HG02884 (cell line): ENCODE results near the gene CEP68.
"Not testable (repeated sequence)": the region's sequence is repeated elsewhere in the genome, so short reads cannot be mapped to it uniquely, and the experiment has no call there.

Experiments used
- ATAC-seq: cut with Tn5 transposase; IDR thresholded peaks from one replicate; pipeline ENCODE4 v1.9.1; 2021; ENCODE audit warnings: mild to moderate bottlenecking, moderate library complexity; ENCODE audit not compliant: unreplicated experiment

The CEP68 gene, protein sequence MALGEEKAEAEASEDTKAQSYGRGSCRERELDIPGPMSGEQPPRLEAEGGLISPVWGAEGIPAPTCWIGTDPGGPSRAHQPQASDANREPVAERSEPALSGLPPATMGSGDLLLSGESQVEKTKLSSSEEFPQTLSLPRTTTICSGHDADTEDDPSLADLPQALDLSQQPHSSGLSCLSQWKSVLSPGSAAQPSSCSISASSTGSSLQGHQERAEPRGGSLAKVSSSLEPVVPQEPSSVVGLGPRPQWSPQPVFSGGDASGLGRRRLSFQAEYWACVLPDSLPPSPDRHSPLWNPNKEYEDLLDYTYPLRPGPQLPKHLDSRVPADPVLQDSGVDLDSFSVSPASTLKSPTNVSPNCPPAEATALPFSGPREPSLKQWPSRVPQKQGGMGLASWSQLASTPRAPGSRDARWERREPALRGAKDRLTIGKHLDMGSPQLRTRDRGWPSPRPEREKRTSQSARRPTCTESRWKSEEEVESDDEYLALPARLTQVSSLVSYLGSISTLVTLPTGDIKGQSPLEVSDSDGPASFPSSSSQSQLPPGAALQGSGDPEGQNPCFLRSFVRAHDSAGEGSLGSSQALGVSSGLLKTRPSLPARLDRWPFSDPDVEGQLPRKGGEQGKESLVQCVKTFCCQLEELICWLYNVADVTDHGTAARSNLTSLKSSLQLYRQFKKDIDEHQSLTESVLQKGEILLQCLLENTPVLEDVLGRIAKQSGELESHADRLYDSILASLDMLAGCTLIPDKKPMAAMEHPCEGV

DNA sequence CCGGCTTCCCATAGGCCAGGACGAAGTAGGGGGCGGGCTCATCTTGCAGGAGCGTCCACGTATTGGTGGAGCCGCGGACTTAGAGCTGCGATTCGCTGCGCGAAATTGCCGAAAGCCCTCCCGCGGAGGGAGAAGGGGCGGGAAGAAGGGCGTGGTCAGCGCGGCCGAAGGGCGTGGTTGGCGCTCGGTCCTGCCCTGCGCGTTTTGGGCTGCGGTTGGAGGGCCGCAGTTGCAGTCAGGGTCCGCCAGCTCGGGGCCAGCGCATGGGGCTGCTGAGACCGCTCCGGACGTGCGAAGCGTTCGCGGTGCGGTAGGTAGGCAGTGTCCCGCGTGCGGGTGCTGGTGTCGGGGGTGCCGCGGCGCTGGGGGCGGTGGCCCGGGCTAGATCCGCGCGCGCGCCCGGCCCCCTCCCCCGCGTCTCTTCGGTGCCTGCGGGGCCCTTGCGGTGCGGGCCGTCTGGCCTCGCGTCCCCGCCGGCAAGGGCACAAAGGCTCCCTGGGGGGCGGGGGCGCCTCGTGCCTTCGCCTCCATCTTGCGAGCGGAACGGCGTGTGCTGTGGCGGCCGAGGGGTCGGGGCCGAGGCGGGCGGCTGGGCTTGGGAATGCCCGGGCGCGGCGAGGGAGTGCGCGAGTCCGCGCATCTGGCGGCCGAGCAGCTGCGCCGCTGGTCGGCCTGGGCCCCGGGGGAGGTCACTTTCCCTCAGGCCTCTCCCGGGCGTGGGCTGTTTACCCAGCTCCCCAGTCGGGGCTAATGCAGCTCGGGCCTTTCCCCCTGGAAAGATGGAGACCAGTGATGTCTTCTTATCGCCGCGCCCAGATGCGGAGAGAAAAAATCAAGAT is at the start of gene CEP68:
Gene CEP68 (plus strand): TSS at position 202 of the 839 bp plus-strand sequence. CDS start 13,029 bp downstream, outside the sequence.
- ATAC-seq: peak; percentile 81

DNA sequence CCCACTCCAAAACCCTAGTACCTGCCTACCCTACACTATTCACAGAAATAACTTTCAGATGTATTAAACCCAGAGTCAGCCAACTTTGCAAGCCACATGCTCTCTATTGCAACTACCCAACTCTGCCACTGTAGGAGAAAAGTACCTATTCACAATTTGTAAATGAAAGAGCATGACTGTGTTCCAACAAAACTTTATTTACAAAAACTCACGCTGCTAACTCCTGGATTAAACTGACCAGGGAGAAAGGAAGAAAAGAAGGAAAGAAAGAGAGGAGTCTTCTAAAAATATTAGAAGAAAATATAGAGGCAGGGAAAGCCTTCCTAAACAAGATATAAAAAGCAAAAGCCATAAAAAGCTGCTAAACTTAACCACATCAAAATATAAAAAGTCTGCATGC is 42.4 kb upstream of the CEP68 start:
- no peak for ATAC-seq

DNA sequence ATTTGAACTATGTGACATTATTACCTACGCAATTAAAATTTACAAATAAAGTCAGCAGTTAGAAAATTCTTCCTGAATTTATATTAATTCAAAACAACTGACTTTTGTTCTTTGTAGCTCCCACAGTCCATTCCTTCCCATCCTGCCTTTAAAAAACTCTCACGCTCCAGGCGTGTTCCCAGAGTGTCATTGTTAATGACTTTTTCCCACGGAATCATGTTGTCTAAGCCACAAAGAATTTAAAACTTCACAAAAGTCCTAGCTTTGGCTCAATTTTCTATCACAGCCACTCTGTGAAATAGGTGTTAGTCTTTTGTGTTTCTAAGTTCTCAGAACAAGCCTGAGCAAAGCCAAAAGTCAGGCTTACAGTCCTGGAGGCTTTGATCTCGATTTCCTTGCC is 40.5 kb upstream of the CEP68 start:
- ATAC-seq: no peak

DNA sequence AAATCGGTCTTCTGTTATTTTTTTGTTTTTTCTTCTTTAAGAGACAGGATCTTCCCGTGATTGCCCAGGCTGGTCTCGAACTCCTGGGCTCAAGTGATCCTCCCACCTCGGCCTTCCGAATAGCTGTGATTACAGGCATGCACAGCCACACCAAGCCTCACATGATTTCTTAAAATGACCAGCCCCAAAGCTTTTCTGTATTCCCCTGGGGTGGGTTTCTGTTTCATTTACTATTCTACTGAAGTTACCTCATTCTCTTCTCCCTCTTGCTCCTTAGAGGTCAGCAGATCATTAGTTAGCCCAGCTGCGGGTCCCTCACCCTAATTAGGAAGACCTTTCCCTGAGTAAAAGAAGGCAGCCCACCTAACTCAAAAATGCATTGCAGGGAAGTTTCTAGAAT is 39.4 kb upstream of the CEP68 start:
- no peak for ATAC-seq

DNA sequence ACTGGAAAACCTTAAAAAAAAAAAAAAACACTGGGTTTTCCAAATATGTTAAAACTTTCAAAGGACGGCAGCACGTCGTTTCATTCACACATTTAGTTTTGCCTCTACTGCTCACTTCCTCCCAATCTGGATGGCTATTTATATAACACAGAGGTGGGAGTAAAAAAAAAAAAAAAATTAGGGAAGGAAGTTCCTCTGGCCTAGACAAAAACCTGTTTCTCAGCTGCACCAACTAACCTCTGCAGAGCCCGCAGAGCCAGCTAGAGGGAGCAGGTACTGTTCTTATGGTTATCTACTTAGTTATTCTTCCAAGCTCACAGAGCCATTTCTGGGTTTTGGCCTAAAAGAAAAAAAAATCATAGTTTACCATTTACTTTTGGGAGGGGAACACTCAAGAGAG is 38.9 kb upstream of the CEP68 start:
- ATAC-seq: no peak

DNA sequence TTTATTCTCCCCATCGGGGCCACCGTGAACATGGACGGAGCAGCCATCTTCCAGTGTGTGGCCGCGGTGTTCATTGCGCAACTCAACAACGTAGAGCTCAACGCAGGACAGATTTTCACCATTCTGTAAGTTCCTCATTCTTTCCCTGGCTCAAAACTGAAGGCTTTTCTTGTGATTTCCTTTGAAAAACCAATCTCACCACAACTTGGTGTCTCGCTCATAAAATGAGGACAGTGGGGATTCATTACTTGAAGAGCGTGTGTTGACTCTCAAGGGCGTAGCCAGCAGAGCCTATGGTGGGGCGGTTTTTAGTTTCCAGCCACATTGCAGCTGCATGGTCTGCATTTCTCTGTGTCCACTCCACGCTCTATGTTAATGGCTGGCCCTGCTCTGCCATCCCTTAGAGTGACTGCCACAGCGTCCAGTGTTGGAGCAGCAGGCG is 38.1 kb upstream of the CEP68 start:
- no peak for ATAC-seq

DNA sequence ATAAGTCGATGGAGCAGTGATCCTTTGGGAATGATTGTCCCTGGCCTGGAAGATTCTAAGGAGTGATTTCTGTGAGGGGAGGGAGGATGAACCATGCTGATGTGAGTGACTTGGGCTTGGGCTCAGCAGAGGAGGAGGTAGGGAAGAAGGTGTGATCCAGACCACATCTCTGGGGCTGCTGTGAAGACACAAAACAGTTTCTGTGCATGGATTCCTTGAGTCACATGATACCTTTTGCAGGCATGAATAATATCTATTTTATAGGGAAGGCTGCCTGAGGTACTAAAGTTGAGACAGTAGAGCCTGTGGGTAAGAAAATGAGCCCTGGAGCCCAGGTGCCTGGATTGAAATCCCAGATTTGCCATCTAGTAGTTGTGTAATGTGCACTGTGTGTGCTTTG is 37.2 kb upstream of the CEP68 start:
- no peak for ATAC-seq

DNA sequence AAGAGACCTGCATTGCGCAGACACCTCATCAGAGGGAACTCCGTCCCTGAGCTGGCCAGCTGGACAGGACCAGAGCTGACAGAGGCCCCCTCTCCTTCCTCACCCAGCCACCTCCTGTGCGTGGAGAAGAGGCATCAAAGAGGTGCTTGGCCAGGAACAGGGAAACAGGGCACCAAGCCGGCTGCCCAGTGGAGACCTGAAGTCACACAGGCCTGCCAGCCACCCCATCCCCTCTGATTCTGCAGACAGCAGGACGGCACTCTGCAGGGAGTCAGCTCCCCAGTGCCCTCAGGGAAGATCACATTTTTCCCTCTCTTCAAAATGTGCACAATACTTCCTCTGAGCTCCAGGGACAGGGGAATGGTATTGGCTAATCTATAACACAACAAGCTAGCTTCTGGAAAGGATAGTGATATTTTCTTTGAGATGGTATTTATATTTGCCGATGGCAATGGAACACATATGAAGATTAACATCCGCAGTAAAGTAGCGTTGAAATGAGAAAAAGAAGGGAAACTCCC is 36.5 kb upstream of the CEP68 start:
- no peak for ATAC-seq

DNA sequence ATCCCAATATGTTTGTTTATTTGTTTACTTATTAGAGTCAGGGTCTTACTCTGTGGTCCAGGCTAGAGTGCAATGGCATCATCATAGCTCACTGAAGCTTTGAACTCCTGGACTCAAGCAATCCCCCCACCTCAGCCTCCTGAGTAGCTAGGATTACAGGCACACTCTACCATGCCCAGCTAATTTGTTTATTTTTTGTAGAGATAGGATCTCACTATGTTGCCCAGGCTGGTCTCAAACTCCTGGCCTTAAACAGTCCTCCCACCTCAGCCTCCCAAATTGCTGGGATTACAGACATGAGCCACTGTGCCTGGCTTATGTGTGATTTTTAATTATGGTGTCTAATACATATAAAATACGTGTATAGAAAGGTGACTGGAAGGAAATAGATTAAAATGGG is 36.0 kb upstream of the CEP68 start:
- not testable (repeated sequence) for ATAC-seq

DNA sequence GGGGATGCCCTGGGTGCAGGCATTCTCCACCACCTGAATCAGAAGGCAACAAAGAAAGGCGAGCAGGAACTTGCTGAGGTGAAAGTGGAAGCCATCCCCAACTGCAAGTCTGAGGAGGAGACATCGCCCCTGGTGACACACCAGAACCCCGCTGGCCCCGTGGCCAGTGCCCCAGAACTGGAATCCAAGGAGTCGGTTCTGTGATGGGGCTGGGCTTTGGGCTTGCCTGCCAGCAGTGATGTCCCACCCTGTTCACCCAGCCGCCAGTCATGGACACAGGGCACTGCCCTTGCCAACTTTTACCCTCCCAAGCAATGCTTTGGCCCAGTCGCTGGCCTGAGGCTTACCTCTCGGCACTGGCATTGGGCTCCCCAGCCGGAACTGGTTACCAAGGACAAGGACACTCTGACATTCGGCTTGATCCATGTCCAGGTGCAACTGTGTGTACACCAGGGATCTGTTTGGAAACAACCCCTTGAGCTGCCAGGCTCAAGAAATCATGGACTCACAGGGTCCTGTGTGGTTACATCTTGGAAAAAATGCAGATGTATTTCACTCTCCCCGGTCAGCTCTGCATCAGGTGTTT is 35.2 kb upstream of the CEP68 start:
- no peak for ATAC-seq

DNA sequence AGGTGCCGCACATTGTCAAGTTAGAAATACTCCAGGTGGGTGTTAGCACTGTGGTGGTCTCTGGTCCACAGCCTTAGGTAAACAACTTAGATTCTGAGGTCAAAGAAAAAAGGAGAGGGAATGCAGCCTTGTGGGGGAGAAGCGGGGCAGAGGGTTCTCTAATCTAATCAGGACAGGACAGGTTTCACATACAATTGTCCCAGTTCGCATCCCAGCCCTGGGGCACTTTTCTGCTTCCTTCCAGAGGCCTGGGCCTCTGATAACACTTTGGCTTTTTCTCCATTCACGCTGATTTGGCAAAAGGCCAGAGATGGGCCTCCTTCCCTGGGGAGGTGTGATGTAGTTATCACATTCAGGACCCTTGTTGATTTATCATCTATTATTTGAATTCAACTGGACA is 34.5 kb upstream of the CEP68 start:
- no peak for ATAC-seq

DNA sequence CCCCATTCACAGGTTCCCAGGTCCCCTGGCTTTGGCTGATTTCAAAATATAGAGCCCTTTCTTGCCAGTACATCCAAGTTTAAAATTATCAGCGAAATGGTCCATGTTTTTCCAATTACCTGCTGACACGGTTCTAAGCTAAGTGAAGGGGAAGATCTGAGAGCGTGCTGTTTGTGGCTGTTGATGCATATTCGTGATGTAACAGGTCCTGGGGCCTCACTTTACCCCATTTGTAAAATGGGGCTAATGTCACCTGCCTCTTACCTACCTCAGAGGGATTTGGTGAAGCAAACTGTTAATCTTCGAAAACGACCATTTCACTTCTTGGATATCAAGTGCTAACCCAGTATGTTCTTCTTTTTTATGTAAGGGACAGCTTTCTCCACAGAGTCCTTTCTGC is 34.0 kb upstream of the CEP68 start:
- ATAC-seq: no peak

DNA sequence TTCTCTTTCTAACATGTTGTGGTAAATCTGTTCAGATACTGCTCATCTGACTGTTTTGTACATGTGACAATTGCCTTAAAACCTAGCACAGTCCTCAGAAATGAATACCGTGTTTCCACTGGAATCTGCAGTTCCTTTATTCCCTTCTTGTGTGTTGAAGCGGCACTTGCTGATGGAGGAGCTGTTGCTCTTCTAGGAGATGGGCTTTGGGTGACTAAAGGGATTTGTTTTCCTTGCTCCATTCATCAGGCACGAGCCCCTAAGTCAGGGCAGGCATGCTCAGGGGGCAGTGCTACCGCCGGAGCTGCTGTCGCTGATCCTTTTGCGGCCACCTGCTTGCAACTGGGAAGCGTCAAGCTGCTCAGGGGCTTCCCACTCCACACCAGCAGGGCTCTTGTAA is 32.5 kb upstream of the CEP68 start:
- ATAC-seq: no peak

DNA sequence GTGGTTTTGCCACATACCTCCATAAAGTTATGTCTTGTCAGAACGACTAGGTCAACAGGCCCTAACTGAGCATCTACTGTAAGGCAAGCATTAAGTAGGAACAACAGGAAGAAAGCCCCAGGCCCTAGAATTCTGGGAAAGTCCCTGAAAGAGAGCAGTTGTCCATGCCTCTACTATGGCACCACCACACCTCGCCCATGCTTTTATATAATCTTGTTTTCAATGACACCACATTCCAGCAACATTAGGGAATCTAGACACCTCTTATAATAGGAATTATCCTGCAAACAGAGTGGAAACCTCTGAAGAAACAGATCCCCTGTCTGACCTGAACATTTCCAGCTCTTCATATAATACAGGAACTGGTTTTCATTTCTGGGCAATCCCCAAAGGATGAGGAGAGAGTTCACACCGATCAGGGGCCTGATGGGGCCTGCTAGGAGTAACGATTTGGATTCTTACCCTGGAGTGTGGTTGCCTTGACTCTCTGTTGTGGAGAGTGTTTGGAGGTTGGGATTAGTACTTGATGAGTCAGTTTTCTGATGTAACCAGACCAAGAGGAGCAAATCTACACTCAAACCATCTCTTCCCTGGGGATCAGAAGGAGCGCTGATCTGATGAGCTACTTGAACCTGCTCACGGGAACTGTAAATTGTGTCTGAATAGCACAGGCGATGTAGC is 31.9 kb upstream of the CEP68 start:
- ATAC-seq: no peak

DNA sequence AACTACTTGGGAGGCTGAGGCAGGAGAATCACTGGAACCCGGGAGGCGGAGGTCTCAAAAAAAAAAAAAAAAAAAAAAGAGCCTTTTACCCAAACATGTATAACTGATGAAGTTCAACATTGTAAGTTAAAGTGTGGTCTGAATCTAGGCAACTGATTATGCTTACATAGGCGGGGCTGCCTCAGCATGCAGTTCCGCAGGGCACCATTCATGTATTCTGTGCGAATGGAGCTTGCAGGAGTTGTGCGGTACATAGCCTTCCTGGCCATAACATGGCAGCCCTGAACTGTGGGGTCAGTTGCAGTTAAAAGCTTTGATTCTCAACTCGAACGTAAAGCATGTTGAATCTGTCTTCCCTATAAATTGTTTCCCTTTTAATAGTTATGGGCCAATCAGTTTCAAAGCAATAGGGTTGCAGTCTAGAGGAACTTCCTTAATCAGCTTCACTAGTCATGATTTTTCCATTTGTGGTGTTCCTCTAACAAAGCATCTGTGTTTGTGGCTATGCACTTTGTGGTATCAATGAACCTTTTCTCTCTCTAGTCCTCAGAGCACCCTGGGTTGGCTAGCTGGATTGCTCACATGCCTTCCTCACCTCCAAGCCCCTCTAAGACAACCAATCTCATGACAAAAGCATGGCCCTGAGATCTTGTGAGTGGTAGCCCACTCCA is 30.6 kb upstream of the CEP68 start:
- ATAC-seq: no peak

DNA sequence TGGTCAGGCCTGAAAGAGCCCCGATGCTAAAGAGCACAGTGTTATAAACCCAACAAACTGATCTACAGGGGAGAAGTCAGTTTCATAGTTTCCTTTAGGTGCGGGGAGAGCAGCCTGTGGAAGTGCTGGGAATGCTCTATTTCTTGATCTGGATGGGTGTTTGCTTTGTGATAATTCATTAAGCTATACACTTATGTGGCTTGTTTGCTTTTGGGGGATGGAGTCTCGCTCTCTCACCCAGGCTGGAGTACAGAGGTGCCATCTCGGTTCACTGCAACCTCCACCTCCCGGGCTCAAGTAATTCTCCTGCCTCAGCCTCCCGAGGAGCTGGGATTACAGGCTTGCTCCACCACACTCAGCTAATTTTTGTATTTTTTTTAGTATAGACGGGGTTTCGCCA is 30.1 kb upstream of the CEP68 start:
- no peak for ATAC-seq

DNA sequence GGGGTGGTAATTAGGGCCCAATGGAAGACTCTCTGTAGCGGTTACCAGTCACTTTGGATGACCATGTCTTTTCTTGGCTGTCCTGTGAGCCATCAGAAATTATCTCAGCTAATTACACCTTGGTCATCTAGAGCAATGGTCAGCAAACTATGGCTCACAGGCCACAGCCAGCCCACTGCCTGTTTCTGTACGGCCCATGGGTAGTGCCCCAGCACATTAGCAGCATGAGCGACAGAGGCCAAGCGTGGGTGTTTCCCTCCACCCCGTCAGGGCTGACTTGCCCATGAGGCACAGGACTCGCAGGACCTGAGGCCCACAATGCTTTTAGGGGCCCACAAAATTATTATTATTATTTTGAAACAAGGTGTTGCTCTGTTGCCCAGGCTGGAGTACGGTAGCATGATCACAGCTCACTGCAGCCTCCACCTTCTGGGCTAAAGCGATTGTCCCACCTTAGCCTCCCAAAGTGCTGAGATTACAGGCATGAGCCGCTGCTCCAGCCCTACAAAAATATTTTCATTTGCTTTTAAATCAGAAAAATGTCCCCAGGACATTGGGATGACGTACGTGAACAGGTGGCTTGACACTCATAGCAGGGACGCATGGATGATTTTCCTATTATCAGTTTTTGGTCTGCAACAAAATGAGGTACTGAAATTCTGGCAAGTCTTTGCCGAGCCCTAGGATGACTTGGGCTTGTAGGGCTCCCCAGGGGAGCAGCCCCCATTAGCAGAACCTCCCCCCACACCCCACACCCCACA is 29.3 kb upstream of the CEP68 start:
- ATAC-seq: no peak

DNA sequence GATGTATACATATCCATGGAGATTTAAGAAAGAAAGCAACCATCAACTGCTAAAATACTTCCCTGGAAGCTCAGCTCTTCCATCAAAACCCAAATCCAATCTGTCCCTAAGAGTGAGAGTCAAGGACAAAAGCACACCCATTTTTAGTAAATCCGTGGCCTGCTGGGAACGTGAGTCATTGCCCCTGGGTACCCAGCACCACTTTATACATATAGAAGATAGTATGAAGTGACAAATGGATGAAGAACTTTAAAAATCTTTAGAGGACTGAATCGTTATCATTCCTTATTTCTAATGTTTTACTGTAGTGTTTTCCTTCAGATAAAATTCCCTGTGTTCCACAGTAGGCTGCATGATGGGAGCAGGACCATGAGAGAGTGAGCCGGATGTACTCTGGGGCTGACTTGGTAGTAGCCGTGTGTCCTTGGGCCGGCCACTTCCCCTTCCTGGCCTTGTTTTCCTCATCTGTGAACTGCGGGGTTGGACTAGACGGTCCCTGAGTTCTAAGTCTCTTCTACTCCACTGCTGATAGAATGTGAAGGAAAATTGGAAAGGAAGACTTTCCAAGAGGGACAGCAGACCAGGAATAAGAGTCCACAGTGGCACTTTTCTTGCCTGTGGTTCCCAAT is 28.5 kb upstream of the CEP68 start:
- ATAC-seq: no peak
